SW480 (cell line): ENCODE data around the gene DPH1.
"Not testable (repeated sequence)": the region's sequence is repeated elsewhere in the genome, so short reads cannot be mapped to it uniquely, and the experiment has no call there.

Source experiments
- DNase-seq: peaks from one replicate; pipeline ENCODE4 v3.0.0-alpha.2; 2016; ENCODE audit warnings: low spot score

DPH1 gene

GRCh38 chr17:2008332-2009126, 21.4 kb upstream of the DPH1 start:
- no peak for DNase-seq

- DNase-seq: no peak
Observed at GRCh38 chr17:2009737-2010136, 20.2 kb upstream of the DPH1 start.

GRCh38 chr17:2011411-2012371, 18.3 kb upstream of the DPH1 start:
- DNase-seq: no peak

- DNase-seq: no peak
Observed at GRCh38 chr17:2012499-2012898, 17.5 kb upstream of the DPH1 start.

- DNase-seq: not testable (repeated sequence)
Observed at GRCh38 chr17:2013220-2013993, 16.5 kb upstream of the DPH1 start.

GRCh38 chr17:2013994-2014317, 16.0 kb upstream of the DPH1 start:
- no peak for DNase-seq

- no peak for DNase-seq
Observed at GRCh38 chr17:2015314-2015713, 14.6 kb upstream of the DPH1 start.

- no peak for DNase-seq
Observed at GRCh38 chr17:2016494-2016893, 13.5 kb upstream of the DPH1 start.

GRCh38 chr17:2017274-2017941, 12.5 kb upstream of the DPH1 start:
- no peak for DNase-seq

GRCh38 chr17:2018716-2019510, 11.0 kb upstream of the DPH1 start:
- no peak for DNase-seq

- DNase-seq: no peak
Observed at GRCh38 chr17:2019723-2020122, 10.2 kb upstream of the DPH1 start.

GRCh38 chr17:2020721-2021120, 9.2 kb upstream of the DPH1 start:
- no peak for DNase-seq

- DNase-seq: no peak
Observed at GRCh38 chr17:2022647-2023240, 7.2 kb upstream of the DPH1 start.

GRCh38 chr17:2023256-2023655, 6.7 kb upstream of the DPH1 start:
- no peak for DNase-seq

- no peak for DNase-seq
Observed at GRCh38 chr17:2023692-2024571, 6.0 kb upstream of the DPH1 start.

GRCh38 chr17:2024572-2025219, 5.3 kb upstream of the DPH1 start:
- no peak for DNase-seq

GRCh38 chr17:2025220-2025621, 4.7 kb upstream of the DPH1 start, which contains the start of gene RTN4RL1:
Gene RTN4RL1, minus strand, starts transcription at chr17:2025334. Its CDS starts 469 bp downstream, at chr17:2024865.
- peak; percentile 60 for DNase-seq

GRCh38 chr17:2025622-2026309, 4.2 kb upstream of the DPH1 start:
- DNase-seq: peak; percentile 75
